NCI-H1105 treated with DMSO at 0.1 percent for 48 hours (cell line): ENCODE measurements around the gene SETD1A.

Experiments
- DNase-seq: peaks from one replicate; lab custom pipeline; 2025; lab: John Stamatoyannopoulos, UW

Gene SETD1A

GRCh38 chr16:30957456-30958174 lies at the start of gene SETD1A:
Gene SETD1A (plus strand): TSS chr16:30957754. CDS start chr16:30958732, 978 bp downstream.
- DNase-seq: peak; percentile 88

GRCh38 chr16:30910427-30911029 lies 47.0 kb upstream of the SETD1A start:
- DNase-seq: no peak

GRCh38 chr16:30912794-30913412 lies 44.7 kb upstream of the SETD1A start:
- no peak for DNase-seq

- no peak for DNase-seq
Measured at GRCh38 chr16:30914830-30915229, 42.7 kb upstream of the SETD1A start.

GRCh38 chr16:30918614-30919013 lies 38.9 kb upstream of the SETD1A start:
- DNase-seq: no peak

- DNase-seq: no peak
Measured at GRCh38 chr16:30920891-30921290, 36.7 kb upstream of the SETD1A start.

GRCh38 chr16:30921459-30921747 lies 36.2 kb upstream of the SETD1A start:
- no peak for DNase-seq

- DNase-seq: peak; percentile 85
Measured at GRCh38 chr16:30921748-30922419, 35.7 kb upstream of the SETD1A start.

GRCh38 chr16:30922420-30922959 lies 35.1 kb upstream of the SETD1A start:
- DNase-seq: peak; percentile 99

GRCh38 chr16:30922960-30923535 lies 34.5 kb upstream of the SETD1A start:
- DNase-seq: peak; percentile 99

GRCh38 chr16:30923554-30924075 lies 33.9 kb upstream of the SETD1A start, which contains the start of gene FBXL19:
Gene FBXL19 (plus strand): TSS chr16:30923572. CDS start chr16:30925755, 2,183 bp downstream.
- no peak for DNase-seq

- DNase-seq: no peak
Measured at GRCh38 chr16:30924076-30924912, 33.3 kb upstream of the SETD1A start.

GRCh38 chr16:30924913-30925631 lies 32.5 kb upstream of the SETD1A start:
- DNase-seq: no peak

GRCh38 chr16:30925632-30925987 lies 31.9 kb upstream of the SETD1A start:
- no peak for DNase-seq

GRCh38 chr16:30925995-30926811 lies 31.4 kb upstream of the SETD1A start:
- DNase-seq: no peak

- DNase-seq: no peak
Measured at GRCh38 chr16:30926937-30927788, 30.4 kb upstream of the SETD1A start.

GRCh38 chr16:30927789-30928378 lies 29.7 kb upstream of the SETD1A start:
- peak; percentile 94 for DNase-seq

- DNase-seq: no peak
Measured at GRCh38 chr16:30928390-30928789, 29.2 kb upstream of the SETD1A start.
